Ovary (tissue), 3 donors: ENCODE results near the gene DDTL.
"Not testable (repeated sequence)": the region's sequence is repeated elsewhere in the genome, so short reads cannot be mapped to it uniquely, and the experiment has no call there.

Source experiments
- CTCF ChIP-seq, 3 donors: fragments of 450-650 bp in 2 of 3; fragments of 200-600 bp in 1 of 3; IDR thresholded peaks; one replicate each; pipeline versions ENCODE4 v1.5.1 to v1.8.0; 2016 to 2022; ENCODE audit warnings: antibody characterized with exemption in 3 of 3, mild to moderate bottlenecking in 1 of 3
- EP300 ChIP-seq: sonication (generic); formaldehyde crosslinking; IDR thresholded peaks from one replicate; pipeline ENCODE4 v1.6.1; 2017; ENCODE audit warnings: antibody characterized with exemption
- donor health status: DM: no; HTN: no; CAD: no.

- TF ChIP-seq CTCF (IDR thresholded peaks at IDR 0.05); EP300: not testable (repeated sequence)
Measured at GRCh38 chr22:23993581-23994177, 27.0 kb downstream of the DDTL start.
